Liver (tissue), 3 donors: ENCODE data around the gene PPP2R3A.

Experiments used
- EGR1 ChIP-seq, 2 donors: IDR thresholded peaks; 2 replicates each; pipeline ENCODE4 v1.6.1; 2016 to 2018; ENCODE audit warnings: antibody characterized with exemption in 2 of 2, low read depth in 2 of 2
- GABPA ChIP-seq, 2 donors: IDR thresholded peaks in 1 of 2; conservative IDR thresholded peaks in 1 of 2; 2 replicates each; pipeline ENCODE4 v1.6.1; 2016; ENCODE audit warnings: antibody characterized with exemption in 2 of 2, mild to moderate bottlenecking in 1 of 2, moderate library complexity in 1 of 2
- RAD21 ChIP-seq, 2 donors: IDR thresholded peaks; 2 replicates each; pipeline ENCODE4 v1.6.1; 2016; ENCODE audit warnings: antibody characterized with exemption in 2 of 2, mild to moderate bottlenecking in 2 of 2
- SP1 ChIP-seq: IDR thresholded peaks from 2 replicates; pipeline ENCODE4 v1.6.1; 2018; ENCODE audit warnings: antibody characterized with exemption, mild to moderate bottlenecking
- TAF1 ChIP-seq: conservative IDR thresholded peaks from 2 replicates; pipeline ENCODE4 v1.6.1; 2016; ENCODE audit warnings: antibody characterized with exemption, mild to moderate bottlenecking
- YY1 ChIP-seq: IDR thresholded peaks from 2 replicates; pipeline ENCODE4 v1.6.1; 2016; ENCODE audit warnings: antibody characterized with exemption, mild to moderate bottlenecking
- TF ChIP-seq, protein P1 (sequence below): fragments of 150-350 bp; IDR thresholded peaks from 2 replicates; pipeline ENCODE4 v1.5.1; 2017; ENCODE audit warnings: improper control_type of control experiment, low read depth, low read length; ENCODE audit not compliant: missing input control
- TF ChIP-seq, protein P2 (sequence below): IDR thresholded peaks from 2 replicates; pipeline ENCODE4 v1.6.1; 2016; ENCODE audit warnings: antibody characterized with exemption, mild to moderate bottlenecking
- donor health status: healthy.
- donor health status: healthy.

DNA sequence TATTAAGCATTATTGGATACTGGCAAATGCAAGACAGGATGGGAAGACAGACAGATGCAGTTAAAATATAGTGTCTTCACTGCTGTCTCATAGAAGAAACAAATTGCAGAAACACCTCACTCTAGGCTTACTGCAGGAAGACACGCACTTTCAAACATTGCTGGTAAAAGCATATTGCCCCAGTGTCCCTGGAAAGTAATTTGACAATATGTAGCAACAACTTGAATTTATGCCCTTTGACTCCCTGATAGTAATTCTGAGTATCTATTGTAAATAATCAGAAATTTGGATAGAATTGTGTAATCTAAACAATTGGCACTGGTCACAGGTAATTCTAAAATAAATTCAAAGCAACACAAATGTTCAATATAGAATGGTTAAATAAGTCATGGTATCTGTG is 168.6 kb downstream of the PPP2R3A start:
- TF ChIP-seq, protein P1, sequence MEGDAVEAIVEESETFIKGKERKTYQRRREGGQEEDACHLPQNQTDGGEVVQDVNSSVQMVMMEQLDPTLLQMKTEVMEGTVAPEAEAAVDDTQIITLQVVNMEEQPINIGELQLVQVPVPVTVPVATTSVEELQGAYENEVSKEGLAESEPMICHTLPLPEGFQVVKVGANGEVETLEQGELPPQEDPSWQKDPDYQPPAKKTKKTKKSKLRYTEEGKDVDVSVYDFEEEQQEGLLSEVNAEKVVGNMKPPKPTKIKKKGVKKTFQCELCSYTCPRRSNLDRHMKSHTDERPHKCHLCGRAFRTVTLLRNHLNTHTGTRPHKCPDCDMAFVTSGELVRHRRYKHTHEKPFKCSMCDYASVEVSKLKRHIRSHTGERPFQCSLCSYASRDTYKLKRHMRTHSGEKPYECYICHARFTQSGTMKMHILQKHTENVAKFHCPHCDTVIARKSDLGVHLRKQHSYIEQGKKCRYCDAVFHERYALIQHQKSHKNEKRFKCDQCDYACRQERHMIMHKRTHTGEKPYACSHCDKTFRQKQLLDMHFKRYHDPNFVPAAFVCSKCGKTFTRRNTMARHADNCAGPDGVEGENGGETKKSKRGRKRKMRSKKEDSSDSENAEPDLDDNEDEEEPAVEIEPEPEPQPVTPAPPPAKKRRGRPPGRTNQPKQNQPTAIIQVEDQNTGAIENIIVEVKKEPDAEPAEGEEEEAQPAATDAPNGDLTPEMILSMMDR, result no peak
- TF ChIP-seq RAD21 (IDR thresholded peaks at IDR 0.05), result peak in 1 of 2 donors; percentile 25
- TF ChIP-seq YY1, result peak; percentile 14
- TF ChIP-seq TAF1, result no peak
- TF ChIP-seq, protein P2, sequence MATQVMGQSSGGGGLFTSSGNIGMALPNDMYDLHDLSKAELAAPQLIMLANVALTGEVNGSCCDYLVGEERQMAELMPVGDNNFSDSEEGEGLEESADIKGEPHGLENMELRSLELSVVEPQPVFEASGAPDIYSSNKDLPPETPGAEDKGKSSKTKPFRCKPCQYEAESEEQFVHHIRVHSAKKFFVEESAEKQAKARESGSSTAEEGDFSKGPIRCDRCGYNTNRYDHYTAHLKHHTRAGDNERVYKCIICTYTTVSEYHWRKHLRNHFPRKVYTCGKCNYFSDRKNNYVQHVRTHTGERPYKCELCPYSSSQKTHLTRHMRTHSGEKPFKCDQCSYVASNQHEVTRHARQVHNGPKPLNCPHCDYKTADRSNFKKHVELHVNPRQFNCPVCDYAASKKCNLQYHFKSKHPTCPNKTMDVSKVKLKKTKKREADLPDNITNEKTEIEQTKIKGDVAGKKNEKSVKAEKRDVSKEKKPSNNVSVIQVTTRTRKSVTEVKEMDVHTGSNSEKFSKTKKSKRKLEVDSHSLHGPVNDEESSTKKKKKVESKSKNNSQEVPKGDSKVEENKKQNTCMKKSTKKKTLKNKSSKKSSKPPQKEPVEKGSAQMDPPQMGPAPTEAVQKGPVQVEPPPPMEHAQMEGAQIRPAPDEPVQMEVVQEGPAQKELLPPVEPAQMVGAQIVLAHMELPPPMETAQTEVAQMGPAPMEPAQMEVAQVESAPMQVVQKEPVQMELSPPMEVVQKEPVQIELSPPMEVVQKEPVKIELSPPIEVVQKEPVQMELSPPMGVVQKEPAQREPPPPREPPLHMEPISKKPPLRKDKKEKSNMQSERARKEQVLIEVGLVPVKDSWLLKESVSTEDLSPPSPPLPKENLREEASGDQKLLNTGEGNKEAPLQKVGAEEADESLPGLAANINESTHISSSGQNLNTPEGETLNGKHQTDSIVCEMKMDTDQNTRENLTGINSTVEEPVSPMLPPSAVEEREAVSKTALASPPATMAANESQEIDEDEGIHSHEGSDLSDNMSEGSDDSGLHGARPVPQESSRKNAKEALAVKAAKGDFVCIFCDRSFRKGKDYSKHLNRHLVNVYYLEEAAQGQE, result no peak
- TF ChIP-seq SP1, result no peak
- no peak for TF ChIP-seq EGR1 (IDR thresholded peaks at IDR 0.05; ENCODE audit: low read depth in 2 of 2)
- TF ChIP-seq GABPA (IDR thresholded peaks at IDR 0.05 in 1 of 2, conservative IDR thresholded peaks at IDR 0.05 in 1 of 2), result no peak
